ENCODE measurements around the gene FAM168A.

DNA sequence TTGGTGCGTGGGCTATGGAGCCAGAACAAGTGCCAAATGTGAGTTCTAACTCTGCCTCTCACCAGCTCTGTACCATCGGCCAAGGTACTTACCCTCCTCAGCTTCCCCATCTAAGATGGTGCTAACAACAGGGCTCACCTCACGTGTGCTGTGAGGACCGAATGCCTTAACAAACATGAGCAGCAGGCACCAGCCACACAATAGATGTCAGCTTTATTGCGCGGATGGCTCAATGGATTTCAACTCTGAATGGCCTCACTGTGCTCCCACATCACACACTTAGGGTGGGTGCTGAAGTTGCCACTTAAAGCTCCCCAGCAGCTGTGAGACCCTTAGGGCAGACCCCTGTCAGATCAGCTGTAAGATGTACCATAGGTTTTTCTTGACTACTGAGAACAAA, 197.6 kb downstream of the FAM168A start:
- TF ChIP-seq ZNF8 (CRISPR knock-in tag; IDR thresholded peaks at IDR 0.05) (no peak), ZFP3 (CRISPR knock-in tag; IDR thresholded peaks at IDR 0.05) (no peak), BACH2 (CRISPR knock-in tag; IDR thresholded peaks at IDR 0.05; ENCODE audit: borderline replicate concordance) (no peak)
- TF ChIP-seq, protein P1, sequence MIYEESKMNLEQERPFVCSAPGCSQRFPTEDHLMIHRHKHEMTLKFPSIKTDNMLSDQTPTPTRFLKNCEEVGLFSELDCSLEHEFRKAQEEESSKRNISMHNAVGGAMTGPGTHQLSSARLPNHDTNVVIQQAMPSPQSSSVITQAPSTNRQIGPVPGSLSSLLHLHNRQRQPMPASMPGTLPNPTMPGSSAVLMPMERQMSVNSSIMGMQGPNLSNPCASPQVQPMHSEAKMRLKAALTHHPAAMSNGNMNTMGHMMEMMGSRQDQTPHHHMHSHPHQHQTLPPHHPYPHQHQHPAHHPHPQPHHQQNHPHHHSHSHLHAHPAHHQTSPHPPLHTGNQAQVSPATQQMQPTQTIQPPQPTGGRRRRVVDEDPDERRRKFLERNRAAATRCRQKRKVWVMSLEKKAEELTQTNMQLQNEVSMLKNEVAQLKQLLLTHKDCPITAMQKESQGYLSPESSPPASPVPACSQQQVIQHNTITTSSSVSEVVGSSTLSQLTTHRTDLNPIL (CRISPR knock-in tag; IDR thresholded peaks at IDR 0.05; ENCODE audit: low read depth): no peak
